HG02870 (cell line): ENCODE data around the gene ADAMTS19.

Experiments used
- ATAC-seq: cut with Tn5 transposase; IDR thresholded peaks from one replicate; pipeline ENCODE4 v1.9.1; 2021; ENCODE audit warnings: mild to moderate bottlenecking, moderate library complexity; ENCODE audit not compliant: unreplicated experiment

Gene ADAMTS19

GRCh38 chr5:129474544-129474943, 14.4 kb downstream of the ADAMTS19 start:
- no peak for ATAC-seq

- ATAC-seq = no peak
These were observed 16.7 kb downstream of the ADAMTS19 start for GRCh38 chr5:129476751-129477150.

GRCh38 chr5:129477532-129477931, 17.4 kb downstream of the ADAMTS19 start:
- ATAC-seq = no peak

GRCh38 chr5:129481161-129481560, 21.1 kb downstream of the ADAMTS19 start:
- no peak for ATAC-seq

GRCh38 chr5:129496421-129496820, 36.3 kb downstream of the ADAMTS19 start:
- no peak for ATAC-seq

GRCh38 chr5:129496864-129497595, 36.9 kb downstream of the ADAMTS19 start:
- no peak for ATAC-seq

- ATAC-seq = peak; percentile 66
These were observed 39.2 kb downstream of the ADAMTS19 start for GRCh38 chr5:129499208-129499852.

- ATAC-seq = no peak
These were observed 40.0 kb downstream of the ADAMTS19 start for GRCh38 chr5:129500101-129500500.

- no peak for ATAC-seq
These were observed 46.0 kb downstream of the ADAMTS19 start for GRCh38 chr5:129506086-129506485.

- ATAC-seq = no peak
These were observed 46.9 kb downstream of the ADAMTS19 start for GRCh38 chr5:129506950-129507349.

- ATAC-seq = no peak
These were observed 47.4 kb downstream of the ADAMTS19 start for GRCh38 chr5:129507527-129507926.

GRCh38 chr5:129508606-129509005, 48.5 kb downstream of the ADAMTS19 start:
- ATAC-seq = no peak

- no peak for ATAC-seq
These were observed 49.4 kb downstream of the ADAMTS19 start for GRCh38 chr5:129509363-129509975.

- no peak for ATAC-seq
These were observed 51.2 kb downstream of the ADAMTS19 start for GRCh38 chr5:129511291-129511690.

GRCh38 chr5:129541051-129541450, 81.0 kb downstream of the ADAMTS19 start:
- no peak for ATAC-seq

GRCh38 chr5:129541648-129542251, 81.7 kb downstream of the ADAMTS19 start:
- peak; percentile 82 for ATAC-seq

- no peak for ATAC-seq
These were observed 87.0 kb downstream of the ADAMTS19 start for GRCh38 chr5:129547137-129547536.

GRCh38 chr5:129554134-129554904, 94.2 kb downstream of the ADAMTS19 start:
- ATAC-seq = no peak

GRCh38 chr5:129563585-129563984, 103.5 kb downstream of the ADAMTS19 start:
- no peak for ATAC-seq

GRCh38 chr5:129569295-129569694, 109.2 kb downstream of the ADAMTS19 start:
- no peak for ATAC-seq

GRCh38 chr5:129572060-129572459, 112.0 kb downstream of the ADAMTS19 start:
- ATAC-seq = no peak
